ENCODE data around the gene TRIAP1. TPM values are rescaled to one million over a fixed set of nuclear protein-coding genes. Genes with fewer than 3 reads are reported as not detected.

TRIAP1 gene
- polyA plus RNA-seq, 1 of the 3 experiments (the other 2 are of a cell fraction) = 34.1 TPM

- Histone ChIP-seq H3K9me2 (no peaks in the 10 kb centered on the region), H3K4me1 (ENCODE audit: control insufficient read depth in 1 of 2, insufficient read depth in 2 of 2, low read depth in 1 of 2, low read length in 1 of 2) (no peaks in the 10 kb centered on the region), H3F3A (replicated peaks; ENCODE audit: insufficient read depth) (no peaks in the 10 kb centered on the region), H3K79me2 (ENCODE audit: insufficient read depth) (no peaks in the 10 kb centered on the region), H3K27ac (ENCODE audit: low read depth in 2 of 2, low read length in 1 of 2) (no peak overlapping the region), H3K9ac (no peak overlapping the region), H3K27me3 (ENCODE audit: insufficient read depth) (no peaks in the 10 kb centered on the region; the same call in 1 of the 2 replicates), H4K20me1 (ENCODE audit: insufficient read depth) (no peaks in the 10 kb centered on the region), H3K4me2 (no peak overlapping the region), H3K9me3 (no peaks in the 10 kb centered on the region), H3K4me3 (ENCODE audit: low read depth in 2 of 2, low read length in 1 of 2) (no peak overlapping the region), H3K36me3 (replicated peaks in 1 of 2; ENCODE audit: control insufficient read depth in 1 of 2, insufficient read depth in 2 of 2, low read length in 1 of 2) (no peaks in the 10 kb centered on the region), H2AFZ (ENCODE audit: low read depth) (no peak overlapping the region)
- CTCF ChIA-PET = interaction anchor here (2.6 to 8.6 kb wide), 2 partner anchors 8 to 19 kb away, joined by 5 to 61 read pairs; no protein-coding TSS in a partner anchor
- no peak for DNase-seq
- TF ChIP-seq, protein P1, sequence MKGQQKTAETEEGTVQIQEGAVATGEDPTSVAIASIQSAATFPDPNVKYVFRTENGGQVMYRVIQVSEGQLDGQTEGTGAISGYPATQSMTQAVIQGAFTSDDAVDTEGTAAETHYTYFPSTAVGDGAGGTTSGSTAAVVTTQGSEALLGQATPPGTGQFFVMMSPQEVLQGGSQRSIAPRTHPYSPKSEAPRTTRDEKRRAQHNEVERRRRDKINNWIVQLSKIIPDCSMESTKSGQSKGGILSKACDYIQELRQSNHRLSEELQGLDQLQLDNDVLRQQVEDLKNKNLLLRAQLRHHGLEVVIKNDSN (IDR thresholded peaks at IDR 0.05; ENCODE audit: borderline replicate concordance, low read depth) = no peak
- TF ChIP-seq GATA2 (CRISPR knock-in tag; IDR thresholded peaks at IDR 0.05) (no peak), GABPA (IDR thresholded peaks at IDR 0.05; ENCODE audit: low read depth) (no peak), MEF2A (IDR thresholded peaks at IDR 0.05; ENCODE audit: borderline replicate concordance, low read depth) (no peak), RFX5 (IDR thresholded peaks at IDR 0.05; ENCODE audit: low read length) (no peak), RXRA (IDR thresholded peaks at IDR 0.05; ENCODE audit: borderline replicate concordance, low read depth) (no peak), USF2 (IDR thresholded peaks at IDR 0.05; ENCODE audit: borderline replicate concordance, low read depth, low read length) (no peak), MXI1 (IDR thresholded peaks at IDR 0.05; ENCODE audit: low read depth, low read length) (no peak), REST (IDR thresholded peaks at IDR 0.05; ENCODE audit: low read depth, low read length) (no peak), NFIC (IDR thresholded peaks at IDR 0.05; ENCODE audit: borderline replicate concordance) (no peak), SIN3A (IDR thresholded peaks at IDR 0.05; ENCODE audit: borderline replicate concordance, low read depth, low read length) (no peak)
- WGBS (ENCODE audit: low lambda C conversion rate) = 84% methylated on average over 4 of the region's 4 CpGs
- POLR2A ChIA-PET = no interaction called here
Measured at GRCh38 chr12:120421701-120422100, 24.5 kb downstream of the TRIAP1 start.
